ENCODE measurements around the gene TMEM225B. TPM values are rescaled to one million over a fixed set of nuclear protein-coding genes. Genes with fewer than 3 reads are reported as not detected.

Gene TMEM225B
- total RNA-seq, 3 donors from 2014 or later: 1.0 to 4.5 (median 2.0) TPM

- no peak overlapping the region for H3K4me3 ChIP-seq
- intact Hi-C loops (cut with DNase I; ENCODE audit: low total_unique reads): no loop called here
- no peak for DNase-seq (ENCODE audit: low spot score in 2 of 2)
- TF ChIP-seq CTCF (IDR thresholded peaks at IDR 0.05) (no peak), POLR2AphosphoS5 (IDR thresholded peaks at IDR 0.05) (no peak), POLR2A (IDR thresholded peaks at IDR 0.05) (no peak)
- H3K27ac ChIP-seq: no peak overlapping the region
- no peaks in the 10 kb centered on the region for H3K9me3 ChIP-seq
- H3K27me3 ChIP-seq: no peaks in the 10 kb centered on the region
- H3K36me3 ChIP-seq: no peaks in the 10 kb centered on the region
- H3K4me1 ChIP-seq: no peaks in the 10 kb centered on the region
Measured at GRCh38 chr7:99596408-99596955, 1.6 kb upstream of the TMEM225B start.

- no peaks in the 10 kb centered on the region for H3K36me3 ChIP-seq
- H3K4me1 ChIP-seq: no peaks in the 10 kb centered on the region
- H3K27me3 ChIP-seq: no peaks in the 10 kb centered on the region
- no peak overlapping the region for H3K27ac ChIP-seq
- no peak overlapping the region for H3K4me3 ChIP-seq
- DNase-seq (ENCODE audit: low spot score in 2 of 2): no peak
- no peaks in the 10 kb centered on the region for H3K9me3 ChIP-seq
- TF ChIP-seq POLR2A (IDR thresholded peaks at IDR 0.05): no peak
- TF ChIP-seq POLR2AphosphoS5 (IDR thresholded peaks at IDR 0.05): no peak
- TF ChIP-seq CTCF (IDR thresholded peaks at IDR 0.05): no peak
- intact Hi-C loops (cut with DNase I; ENCODE audit: low total_unique reads): no loop called here
Measured at GRCh38 chr7:99599836-99600235, 1.8 kb downstream of the TMEM225B start.

GRCh38 chr7:99601656-99602310 is 3.7 kb downstream of the TMEM225B start:
- Histone ChIP-seq H3K9me3 (no peaks in the 10 kb centered on the region), H3K4me3 (no peak overlapping the region), H3K27me3 (no peaks in the 10 kb centered on the region), H3K36me3 (no peaks in the 10 kb centered on the region), H3K4me1 (no peaks in the 10 kb centered on the region), H3K27ac (no peak overlapping the region)
- DNase-seq (ENCODE audit: low spot score in 2 of 2): no peak
- TF ChIP-seq POLR2A (IDR thresholded peaks at IDR 0.05): no peak
- no peak for TF ChIP-seq POLR2AphosphoS5 (IDR thresholded peaks at IDR 0.05)
- no peak for TF ChIP-seq CTCF (IDR thresholded peaks at IDR 0.05)
- intact Hi-C loops (cut with DNase I; ENCODE audit: low total_unique reads): no loop called here

GRCh38 chr7:99605527-99605926 is 7.5 kb downstream of the TMEM225B start:
- H3K4me3 ChIP-seq: no peak overlapping the region
- H3K9me3 ChIP-seq: no peaks in the 10 kb centered on the region
- no peaks in the 10 kb centered on the region for H3K4me1 ChIP-seq
- intact Hi-C loops (cut with DNase I; ENCODE audit: low total_unique reads): no loop called here
- no peak for DNase-seq (ENCODE audit: low spot score in 2 of 2)
- H3K27me3 ChIP-seq: no peaks in the 10 kb centered on the region
- H3K36me3 ChIP-seq: no peaks in the 10 kb centered on the region
- TF ChIP-seq POLR2A (IDR thresholded peaks at IDR 0.05) (no peak), CTCF (IDR thresholded peaks at IDR 0.05) (no peak), POLR2AphosphoS5 (IDR thresholded peaks at IDR 0.05) (no peak)
- H3K27ac ChIP-seq: no peak overlapping the region

- H3K27ac ChIP-seq: no peak overlapping the region
- no peaks in the 10 kb centered on the region for H3K36me3 ChIP-seq
- intact Hi-C loops (cut with DNase I; ENCODE audit: low total_unique reads): no loop called here
- H3K27me3 ChIP-seq: no peaks in the 10 kb centered on the region
- TF ChIP-seq POLR2A (IDR thresholded peaks at IDR 0.05): no peak
- no peak for TF ChIP-seq POLR2AphosphoS5 (IDR thresholded peaks at IDR 0.05)
- TF ChIP-seq CTCF (IDR thresholded peaks at IDR 0.05): no peak
- no peak overlapping the region for H3K4me3 ChIP-seq
- DNase-seq (ENCODE audit: low spot score in 2 of 2): no peak
- H3K4me1 ChIP-seq: no peaks in the 10 kb centered on the region
- H3K9me3 ChIP-seq: no peaks in the 10 kb centered on the region
Measured at GRCh38 chr7:99606531-99606930, 8.5 kb downstream of the TMEM225B start.

Data from breast epithelium (tissue), 4 donors.